Stimulated activated CD4-positive, alpha-beta T cell treated with anti-CD3 and anti-CD28 coated beads, Interleukin-1b, Interleukin-23, amount 100 ng/mL, for 4 hours (primary cell): ENCODE results near the gene FAM193B.

Experiments
- DNase-seq, 2 donors: peaks; one replicate each; pipeline ENCODE4 v3.0.0-alpha.2; 2020; ENCODE audit warnings: low read depth in 2 of 2

FAM193B gene

DNA sequence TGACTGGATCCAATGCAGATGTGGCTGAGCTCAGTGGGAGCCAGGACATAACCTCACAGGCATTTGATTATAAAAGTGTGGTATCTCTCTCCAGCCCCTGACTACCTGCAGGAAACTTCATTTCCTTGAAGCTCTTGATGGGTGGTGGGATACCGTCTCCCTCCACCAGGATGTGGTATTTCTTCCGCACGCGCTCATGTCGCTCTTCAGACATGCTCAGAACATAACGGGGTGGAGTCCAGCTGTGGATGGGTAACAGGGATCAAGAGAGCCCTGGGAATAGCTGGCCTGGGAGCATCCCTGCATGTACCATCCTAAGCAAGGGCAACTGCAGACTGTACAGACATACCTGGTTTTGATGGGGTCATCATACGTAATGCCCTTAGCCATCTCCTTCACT, 38.8 kb downstream of the FAM193B start:
- DNase-seq, result no peak

DNA sequence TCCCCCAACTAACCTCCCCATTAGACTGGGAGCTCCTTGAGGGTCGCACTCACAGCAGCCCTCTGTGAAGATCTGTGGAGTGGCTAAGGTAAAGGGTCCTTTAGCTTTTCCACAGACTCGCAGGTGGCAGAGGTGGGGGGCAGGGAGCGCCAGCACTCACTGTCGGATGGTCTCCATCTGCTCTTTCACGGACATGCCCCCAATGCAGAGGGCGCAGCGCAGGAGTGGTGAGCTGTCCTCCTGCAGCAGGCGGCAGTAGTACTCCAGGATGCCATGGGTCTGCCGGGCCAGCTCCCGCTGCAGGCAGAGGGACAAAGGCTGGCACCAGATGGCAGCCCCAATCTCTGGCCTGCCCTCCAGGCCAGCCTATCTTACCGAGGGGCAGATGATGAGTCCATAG, 39.8 kb downstream of the FAM193B start:
- DNase-seq, result no peak

DNA sequence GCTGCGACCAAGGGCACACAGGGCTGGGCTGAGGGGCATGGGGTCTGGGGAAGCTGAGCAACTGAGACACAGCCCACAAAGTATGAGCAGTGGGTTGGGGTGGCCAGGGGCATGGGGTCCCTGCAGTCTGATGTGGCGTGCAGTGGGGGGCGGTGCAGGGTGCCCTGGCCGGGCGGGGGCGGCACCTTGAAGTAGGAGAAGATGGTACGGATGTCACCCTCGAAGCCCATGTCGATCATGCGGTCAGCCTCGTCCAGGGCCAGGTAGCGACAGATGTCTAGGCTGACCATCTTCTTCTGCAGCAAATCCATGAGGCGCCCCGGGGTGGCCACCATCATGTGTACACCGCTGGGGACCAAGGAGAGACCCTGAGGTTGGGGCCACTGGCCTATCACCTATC, 40.9 kb downstream of the FAM193B start:
- DNase-seq, result no peak

DNA sequence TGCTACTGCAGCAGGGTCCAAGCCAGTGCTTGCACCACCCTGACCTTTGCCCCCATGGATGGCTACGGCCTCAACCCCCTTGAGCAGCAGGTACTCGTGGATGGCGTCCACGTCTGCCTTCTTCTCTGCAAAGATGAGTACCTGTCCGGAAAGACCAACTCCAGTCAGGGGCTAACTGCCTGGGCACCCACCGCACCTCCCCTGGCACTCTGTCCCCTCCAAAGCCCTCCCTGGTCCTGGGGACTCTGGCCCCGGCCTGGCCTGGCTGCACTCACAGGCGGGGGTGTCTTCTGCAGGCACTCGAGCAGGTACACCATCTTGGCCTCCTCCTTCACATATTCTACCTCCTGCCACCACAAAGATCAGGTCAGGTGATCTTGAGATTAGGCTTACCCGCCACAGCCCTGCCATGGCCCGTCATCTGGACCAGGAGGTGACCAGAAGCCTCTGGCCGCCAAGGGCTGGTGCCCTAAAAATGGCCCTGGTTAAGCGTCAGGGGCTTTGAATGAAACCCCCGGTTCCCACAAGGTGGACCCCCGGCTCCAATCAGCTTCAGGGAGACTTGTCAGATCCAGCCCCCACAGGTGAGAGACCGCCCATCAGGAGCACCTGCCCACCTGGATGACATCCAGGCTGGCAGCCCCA, 41.5 kb downstream of the FAM193B start:
- no peak for DNase-seq

DNA sequence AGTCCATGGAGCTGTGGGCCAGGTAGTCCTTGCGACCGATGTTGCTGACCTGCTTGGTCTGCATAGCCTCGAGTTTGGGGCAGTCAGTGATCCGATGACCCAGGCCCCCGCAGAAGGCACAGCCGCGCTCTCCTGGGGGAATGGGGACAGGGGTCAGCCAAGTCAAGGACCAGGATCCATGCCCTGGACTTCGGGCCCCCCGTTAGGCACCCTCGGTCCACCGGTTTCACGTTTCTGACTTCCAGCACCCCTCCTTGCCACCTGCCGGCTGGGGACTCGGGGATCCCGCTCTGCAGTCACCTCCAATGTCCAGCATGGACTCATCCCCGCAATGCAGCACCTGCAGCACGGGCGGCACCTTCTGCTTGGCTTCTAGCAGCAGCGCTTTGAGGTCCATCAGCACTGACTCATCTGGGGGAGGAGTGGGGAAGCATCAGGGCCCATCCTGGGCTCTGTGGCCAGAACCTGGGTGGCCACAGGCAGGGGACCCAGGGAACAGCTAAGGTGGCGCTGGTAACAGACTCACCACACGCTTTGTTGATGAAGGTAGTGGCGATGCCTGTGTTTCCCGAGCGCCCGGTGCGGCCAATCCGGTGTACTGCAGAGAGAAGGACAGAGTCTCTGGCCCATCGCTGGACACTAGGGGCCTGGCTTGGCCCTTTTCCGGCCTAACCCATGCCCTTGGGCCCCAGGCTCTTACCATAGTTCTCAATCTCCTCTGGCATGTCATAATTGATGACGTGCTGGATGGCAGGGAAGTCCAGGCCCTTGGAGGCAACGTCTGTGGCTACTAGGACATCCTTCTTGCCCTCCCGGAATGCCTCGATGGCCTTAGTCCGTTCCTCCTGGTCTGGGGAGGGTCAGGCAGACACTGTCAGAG, 42.3 kb downstream of the FAM193B start:
- DNase-seq, result no peak

DNA sequence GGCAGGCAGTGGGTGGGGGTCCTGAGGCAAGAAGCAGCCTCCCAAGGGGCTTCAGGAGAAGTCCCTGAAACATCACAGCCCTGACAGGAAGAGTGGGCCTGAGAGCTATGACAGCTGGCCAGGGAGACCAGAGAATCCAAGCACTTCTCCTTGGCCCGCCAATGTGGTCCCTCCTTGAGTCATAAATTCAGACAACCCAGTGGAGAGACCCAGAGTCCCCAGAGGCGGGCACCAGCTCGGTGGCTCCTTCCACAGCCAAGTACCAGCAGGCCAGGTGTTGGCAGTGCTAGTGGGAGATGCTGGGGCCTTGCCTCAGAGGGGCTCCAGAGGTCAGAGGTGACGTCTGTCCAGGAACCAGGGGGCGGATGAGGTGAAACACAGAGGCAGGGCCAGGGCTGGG, 43.2 kb downstream of the FAM193B start:
- DNase-seq, result no peak

DNA sequence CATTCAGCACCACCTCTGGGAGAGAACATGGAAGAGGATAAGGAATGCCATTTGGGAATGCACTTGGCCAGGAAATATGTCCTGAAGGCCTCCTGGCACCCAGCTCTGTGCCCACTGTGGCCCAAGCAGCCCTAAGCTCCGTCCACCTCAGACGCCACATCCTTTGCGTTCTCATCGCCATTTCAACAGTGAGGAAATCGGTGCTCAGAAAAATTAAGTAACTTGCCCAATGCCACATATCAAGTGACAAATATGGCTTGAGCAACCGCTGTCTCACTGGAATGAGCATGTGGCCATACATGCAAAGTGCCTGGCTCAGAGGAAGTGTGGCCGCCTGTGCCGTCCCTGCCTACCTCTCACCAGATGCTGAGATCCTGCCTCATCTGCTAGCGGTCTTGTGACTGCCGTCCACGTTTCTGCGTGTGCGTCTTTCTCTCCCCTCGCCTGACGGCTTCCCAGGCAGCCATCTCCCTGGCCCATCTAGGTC, 43.8 kb downstream of the FAM193B start:
- DNase-seq, result no peak

DNA sequence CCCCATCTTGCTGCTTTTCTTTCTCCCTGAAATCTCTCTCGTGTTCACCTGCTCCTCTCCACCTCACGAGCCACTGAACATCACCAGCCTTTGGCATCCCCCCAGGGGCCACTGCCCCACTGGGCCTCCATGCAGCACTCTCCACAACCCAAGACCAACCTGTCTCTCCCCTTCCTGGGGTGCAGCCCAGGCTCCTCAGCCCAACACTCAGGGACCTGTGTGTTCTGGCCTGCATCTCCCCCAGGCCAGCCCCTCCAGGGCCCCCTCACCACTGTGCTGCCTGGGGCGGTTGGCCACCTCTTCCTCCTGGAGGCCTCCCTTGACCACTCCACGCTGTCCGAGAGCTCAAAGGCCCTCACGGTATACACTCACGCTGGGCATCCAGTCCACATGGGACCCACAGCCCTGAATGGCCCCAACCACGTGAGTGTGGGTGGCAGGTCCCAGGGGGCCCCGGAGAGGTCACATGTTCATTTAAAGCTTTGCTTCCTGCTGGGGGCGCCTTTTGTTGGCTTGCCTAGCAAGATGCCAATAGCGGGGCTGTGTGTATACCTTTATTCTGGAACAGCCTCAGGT, 44.3 kb downstream of the FAM193B start:
- DNase-seq, result no peak

DNA sequence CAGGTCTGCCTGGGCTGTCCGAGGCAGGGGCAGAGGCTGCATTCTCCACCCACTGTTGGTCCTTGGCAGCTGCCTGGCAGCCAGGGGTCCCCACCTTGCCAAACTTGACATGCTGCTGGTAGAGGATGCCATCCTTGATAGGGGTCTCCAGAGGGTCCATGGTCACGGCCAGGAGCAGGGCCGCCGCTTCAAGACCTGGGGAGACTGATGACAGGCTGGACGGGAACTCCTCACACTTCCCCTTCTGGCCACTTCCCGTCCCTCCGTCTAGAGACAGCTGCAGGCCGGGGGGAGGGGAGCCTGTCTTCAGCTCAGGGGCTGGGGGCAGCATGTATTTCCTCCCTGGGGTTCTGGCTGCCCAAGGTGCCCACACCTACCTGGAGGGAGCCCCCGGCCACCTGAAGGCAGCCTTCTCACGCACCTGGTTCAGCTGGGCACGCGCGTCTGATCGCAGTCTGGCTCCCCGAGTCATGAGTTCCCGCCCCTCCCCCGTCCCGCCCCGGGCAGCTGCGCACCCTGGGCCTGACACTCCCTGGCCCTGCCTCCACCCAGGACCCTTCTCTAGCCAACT, 44.9 kb downstream of the FAM193B start, which contains the start of gene DOK3:
Gene DOK3, minus strand, starts transcription at position 446 of the 571 bp plus-strand sequence. Its CDS starts 286 bp downstream, at position 160.
- no peak for DNase-seq

DNA sequence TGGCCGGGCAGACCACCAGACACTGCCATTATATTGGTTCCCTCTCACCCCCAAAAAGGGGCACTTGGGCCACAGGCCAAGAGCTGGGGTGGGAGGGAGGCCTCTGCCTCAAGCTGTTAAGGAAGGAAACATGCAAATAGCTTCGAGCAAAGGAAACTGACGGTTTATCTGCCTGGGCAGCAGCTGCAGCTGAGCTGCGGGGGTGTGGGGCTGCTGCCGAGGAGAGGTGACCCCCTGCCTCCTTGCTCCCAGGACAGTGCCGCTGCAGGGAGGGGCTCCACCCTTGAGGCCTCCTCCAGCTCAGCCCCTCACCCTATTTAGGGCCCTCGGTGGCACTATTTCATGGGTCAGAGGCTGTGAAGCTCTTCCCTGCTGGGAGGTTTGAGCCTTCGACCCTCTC, 45.5 kb downstream of the FAM193B start:
- no peak for DNase-seq

DNA sequence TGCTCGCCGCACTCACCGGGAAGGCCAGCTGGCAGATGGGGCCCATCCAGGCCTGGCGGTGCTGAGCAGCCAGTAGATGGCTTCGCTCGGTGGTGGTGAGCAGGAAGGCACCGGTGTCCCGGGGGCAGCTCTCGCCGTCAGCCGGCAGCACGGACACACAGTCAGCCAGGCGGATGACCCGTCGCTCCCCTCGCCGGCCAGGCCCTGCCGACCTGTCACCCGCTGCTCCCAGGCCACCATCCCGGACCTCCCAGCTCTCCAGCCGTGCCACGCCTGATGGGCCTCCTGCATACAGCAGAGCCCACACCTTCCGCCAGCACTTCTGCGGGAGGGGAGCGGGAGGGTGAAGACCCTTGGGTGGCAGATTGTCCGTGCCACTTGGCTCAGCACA, 46.1 kb downstream of the FAM193B start:
- DNase-seq, result no peak

DNA sequence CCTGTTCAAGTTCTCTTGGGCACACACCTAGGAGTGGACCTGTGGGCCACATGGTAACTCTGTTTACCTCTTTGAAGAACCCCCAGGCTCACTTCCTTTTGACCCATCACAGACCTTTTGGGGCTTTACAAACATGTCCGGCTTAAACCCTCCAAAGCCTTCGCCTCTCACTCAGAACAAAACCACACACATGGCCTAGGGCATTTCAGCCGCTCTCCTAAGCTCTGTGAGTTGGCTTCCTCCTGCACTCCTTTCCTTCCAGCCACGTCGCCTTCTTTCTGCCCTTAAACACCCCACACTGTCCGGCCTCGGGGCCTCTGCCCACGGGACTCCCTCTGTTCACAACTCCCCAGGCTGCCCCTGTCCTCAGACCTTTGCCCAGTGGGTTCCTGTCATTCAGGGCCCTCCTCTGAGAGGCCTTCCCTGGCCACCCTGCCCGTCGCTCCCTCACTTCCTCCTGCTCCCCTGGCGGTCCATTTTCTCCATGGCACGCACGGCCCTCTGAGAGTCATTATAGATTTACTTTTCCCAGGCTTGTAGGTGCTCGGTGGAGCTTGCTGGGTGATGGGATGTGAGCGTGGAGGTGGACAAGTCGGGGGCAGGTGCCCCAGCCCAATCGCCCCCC, 46.7 kb downstream of the FAM193B start:
- no peak for DNase-seq

DNA sequence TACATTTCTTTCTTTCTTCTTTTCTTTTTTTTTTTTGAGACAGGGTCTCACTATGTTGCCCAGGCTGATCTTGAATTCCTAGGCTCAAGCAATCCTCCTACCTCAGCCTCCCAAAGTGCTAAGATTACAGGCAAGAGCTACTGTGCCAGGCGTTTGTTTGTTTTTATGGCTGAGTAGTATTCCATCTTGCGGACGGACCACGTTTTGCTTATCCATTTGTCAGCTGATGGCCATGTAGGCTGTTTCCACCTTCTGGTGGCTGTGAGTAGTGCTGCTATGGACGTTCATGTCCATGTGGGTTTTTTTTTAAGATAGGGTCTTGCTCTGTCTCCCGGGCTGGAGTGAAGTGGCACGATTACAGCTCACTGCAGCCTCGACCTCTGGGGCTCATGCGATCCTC, 47.2 kb downstream of the FAM193B start:
- no peak for DNase-seq

DNA sequence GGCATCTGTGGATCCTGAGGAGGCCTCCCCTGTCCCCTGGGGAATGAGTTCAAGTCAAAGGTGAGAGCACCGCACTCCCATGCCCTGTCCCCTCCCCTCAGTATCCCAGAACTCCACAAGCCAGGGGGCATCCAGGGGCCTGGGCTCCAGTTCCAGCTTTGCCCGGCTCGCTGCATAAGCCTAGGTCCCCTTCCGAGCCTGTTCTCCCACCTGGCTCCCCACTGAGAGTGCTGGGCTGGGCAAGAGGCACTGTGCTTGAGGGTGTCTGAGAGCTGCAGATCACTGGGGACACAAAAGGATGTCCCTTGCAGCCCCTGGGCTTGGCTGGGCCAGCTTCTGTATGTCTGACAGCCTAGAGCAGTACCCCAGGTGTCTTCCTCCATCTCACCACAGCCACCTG, 49.3 kb downstream of the FAM193B start:
- no peak for DNase-seq

DNA sequence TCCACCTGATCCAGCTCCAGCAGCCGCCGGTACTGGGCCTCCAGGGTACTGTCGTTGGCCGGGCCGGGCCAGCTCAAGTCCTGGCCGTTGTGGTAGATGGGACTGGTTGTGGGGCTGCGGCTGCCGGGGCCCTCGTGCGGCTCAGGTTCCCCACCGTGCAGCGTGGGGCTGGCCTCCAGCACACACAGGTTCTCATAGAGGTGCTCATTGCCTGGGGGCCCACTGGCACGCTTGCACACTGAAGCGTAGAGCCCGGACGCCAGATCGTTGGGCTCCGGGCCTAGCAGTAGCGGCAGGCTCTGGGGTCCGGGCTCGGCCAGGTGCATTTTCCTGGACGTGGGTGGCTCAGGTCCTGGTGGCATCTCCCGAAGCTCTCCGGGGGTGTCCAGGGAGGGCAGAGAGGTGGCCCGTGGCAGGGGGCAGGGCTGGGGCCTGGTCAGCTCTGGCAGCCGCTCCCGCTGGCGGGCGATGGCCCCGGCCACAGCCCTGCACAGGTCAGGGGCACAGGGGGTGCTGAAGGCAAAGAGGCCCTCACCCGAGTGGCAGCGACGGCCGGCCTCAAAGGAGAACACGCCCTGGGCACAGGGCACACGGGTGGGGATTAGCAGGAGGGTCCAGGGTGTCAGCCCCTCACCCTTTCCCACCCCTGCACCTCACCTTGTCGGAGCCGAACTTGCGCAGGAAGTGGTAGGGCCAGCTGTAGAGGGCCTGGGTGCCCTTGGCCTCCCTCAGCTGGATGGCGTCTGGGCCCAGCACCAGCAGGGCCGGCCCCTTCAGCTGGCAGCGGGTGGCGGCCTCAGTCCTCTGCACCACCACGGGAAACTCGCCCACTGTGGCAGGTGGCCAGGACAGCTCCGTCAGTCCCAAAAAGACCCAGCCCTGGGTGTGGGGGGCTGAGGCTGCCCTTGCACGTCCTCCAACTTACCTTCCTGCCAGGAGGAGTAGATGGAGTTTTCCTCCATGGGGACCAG, 50.0 kb downstream of the FAM193B start:
- no peak for DNase-seq

DNA sequence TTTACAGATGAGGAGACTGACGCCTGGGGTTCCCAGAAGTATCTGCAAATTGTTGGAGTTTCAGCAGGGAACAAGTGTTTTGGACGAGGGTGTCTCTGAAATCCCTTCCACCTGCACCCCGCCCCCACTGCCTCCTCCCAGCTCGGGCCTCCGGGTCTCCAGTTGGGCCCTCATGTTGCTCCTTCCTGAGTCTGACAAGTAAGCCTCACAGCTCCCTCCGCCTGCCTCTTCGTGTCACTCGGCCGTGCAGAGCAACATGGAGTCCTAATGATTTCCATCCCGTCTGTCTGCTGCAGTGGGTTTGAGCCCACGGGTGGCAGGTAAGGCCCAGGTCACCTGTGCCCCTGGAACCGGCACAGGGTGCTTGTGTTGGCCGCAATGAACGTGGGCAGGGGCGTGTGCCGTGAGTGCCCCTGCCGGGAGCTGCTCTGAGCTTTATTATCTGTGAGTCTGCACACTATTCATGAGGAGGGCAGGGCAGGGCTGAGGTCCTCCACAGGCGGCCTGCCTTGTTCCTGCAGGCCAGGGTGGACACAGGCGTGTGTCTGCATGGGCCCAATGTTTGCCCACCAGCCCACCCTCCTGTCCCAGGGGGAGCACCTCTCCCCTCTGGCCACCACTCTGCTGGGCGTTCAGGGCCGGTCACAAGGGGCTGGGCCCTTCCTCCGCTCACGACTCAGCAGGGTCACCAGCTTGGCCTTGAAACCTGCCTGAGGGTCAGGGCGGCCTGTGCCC, 50.8 kb downstream of the FAM193B start:
- DNase-seq, result no peak

DNA sequence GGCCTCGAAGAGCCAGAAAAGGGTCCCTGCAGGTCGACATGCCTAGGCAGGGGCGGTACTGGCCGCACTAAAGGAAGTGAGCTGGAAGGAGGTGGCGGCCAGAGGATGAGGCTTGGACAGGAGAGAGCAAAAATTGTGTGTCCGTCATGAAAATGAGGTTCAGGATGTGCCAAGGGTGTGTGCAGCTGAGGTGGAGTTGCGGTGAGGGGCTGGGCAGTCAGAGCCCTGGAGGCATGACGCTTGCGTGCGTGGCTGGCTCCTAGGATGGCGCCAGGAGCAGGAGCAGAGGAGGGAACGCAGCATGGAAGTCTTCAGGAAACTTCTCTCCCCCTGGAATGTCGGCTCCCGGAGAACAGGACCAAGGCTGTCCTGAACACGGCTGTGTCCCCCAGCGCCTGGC, 51.5 kb downstream of the FAM193B start:
- DNase-seq, result no peak

DNA sequence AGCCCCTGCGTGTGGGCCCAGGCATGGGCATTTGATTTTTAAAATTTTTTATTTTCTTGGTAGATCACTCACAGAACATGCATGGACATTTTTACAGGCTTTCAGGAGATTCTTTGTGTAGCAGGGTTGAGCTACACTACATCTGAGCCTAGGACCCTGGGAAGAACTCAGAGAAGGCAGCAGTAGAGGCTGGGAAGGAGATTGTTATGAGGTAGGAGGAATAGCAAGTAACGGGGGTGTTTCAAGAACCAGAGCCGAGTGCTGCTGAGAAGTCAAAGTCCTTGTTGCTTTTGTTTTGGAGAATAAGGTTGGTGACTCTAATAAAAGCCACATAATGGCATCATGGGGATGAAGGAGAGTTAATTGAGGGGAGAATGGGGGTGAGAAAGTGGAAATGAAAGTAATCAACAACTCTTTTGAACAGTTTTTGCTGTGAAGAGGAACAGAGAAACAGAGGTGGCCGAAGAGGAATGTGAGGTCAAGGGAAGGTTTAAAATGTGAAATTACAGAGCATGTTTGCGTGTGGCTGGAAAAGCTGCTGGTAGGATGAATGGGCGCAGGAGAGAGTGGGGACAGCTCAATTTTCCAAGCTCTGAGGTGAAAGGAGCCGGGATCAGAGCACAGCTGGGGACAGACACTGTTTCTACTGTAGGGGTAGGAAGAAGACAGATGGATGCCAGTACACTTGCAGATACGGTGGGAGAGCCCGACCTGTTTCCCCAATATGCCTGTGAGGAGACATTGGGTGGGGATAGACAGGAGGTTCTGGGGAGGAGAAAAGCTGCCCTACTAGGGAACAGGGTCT, 52.3 kb downstream of the FAM193B start:
- DNase-seq, result no peak
